BJ (cell line): ENCODE data around the gene FRMD4A. TPM values are rescaled to one million over a fixed set of nuclear protein-coding genes. Genes with fewer than 3 reads are reported as not detected.
"Not testable (repeated sequence)": the region's sequence is repeated elsewhere in the genome, so short reads cannot be mapped to it uniquely, and the experiment has no call there.

Experiments
- CTCF ChIA-PET: fragments of 350-600 bp; formaldehyde crosslinking; extraction: SDS; loops from one replicate; lab custom pipeline; 2021; ENCODE audit warnings: antibody characterized with exemption, inconsistent platforms; lab: Yijun Ruan, JAX
- POLR2A ChIA-PET: fragments of 300-600 bp; sonication (Branson Sonifier 250); formaldehyde crosslinking; extraction: SDS; loops from one replicate; lab custom pipeline; 2021; ENCODE audit warnings: antibody characterized with exemption; lab: Charles Lee
- DNase-seq: peaks from one replicate; pipeline ENCODE4 v3.0.0-alpha.2; 2011; ENCODE audit warnings: low read depth
- H3K27me3 ChIP-seq: 2 replicates; pipeline ENCODE4 v1.6.0; 2011; ENCODE audit warnings: low read length; ENCODE audit not compliant: control insufficient read depth, insufficient read depth
- H3K36me3 ChIP-seq: 2 replicates; pipeline ENCODE4 v1.5.1; 2011; ENCODE audit warnings: low read length; ENCODE audit not compliant: control insufficient read depth, insufficient read depth
- H3K4me3 ChIP-seq: 2 replicates; pipeline ENCODE4 v1.5.1; 2011; ENCODE audit warnings: low read depth, mild to moderate bottlenecking, control low read depth, low read length
- CTCF ChIP-seq: IDR thresholded peaks from 2 replicates; pipeline ENCODE4 v1.5.1; 2011; ENCODE audit warnings: low read depth, mild to moderate bottlenecking, control low read depth, inconsistent platforms, low read length, moderate library complexity; ENCODE audit not compliant: insufficient read depth
- polyA plus RNA-seq: library from polyadenylated mRNA; depleted of rRNA; stranded (reverse); fragments of >200 nt; gene quantifications from 2 replicates; pipeline ENCODE4 v1.2.3, GENCODE V29; 2011

FRMD4A gene
- polyA plus RNA-seq, 1 experiment = 31.6 TPM

- ChIA-PET CTCF (no interaction called here), POLR2A (no interaction called here)
- TF ChIP-seq CTCF = no peak
- Histone ChIP-seq H3K27me3 (no peaks in the 10 kb centered on the region), H3K36me3 (no peaks in the 10 kb centered on the region), H3K4me3 (no peak overlapping the region)
- no peak for DNase-seq
Measured at GRCh38 chr10:13769946-13770345, 560.8 kb downstream of the FRMD4A start.

GRCh38 chr10:13767676-13768178, 563.0 kb downstream of the FRMD4A start:
- Histone ChIP-seq H3K4me3 (no peak overlapping the region), H3K27me3 (no peaks in the 10 kb centered on the region), H3K36me3 (no peaks in the 10 kb centered on the region)
- ChIA-PET POLR2A (no interaction called here), CTCF (no interaction called here)
- TF ChIP-seq CTCF = no peak
- DNase-seq = no peak

GRCh38 chr10:13767148-13767547, 563.6 kb downstream of the FRMD4A start:
- CTCF ChIA-PET = not testable (repeated sequence)

DNA sequence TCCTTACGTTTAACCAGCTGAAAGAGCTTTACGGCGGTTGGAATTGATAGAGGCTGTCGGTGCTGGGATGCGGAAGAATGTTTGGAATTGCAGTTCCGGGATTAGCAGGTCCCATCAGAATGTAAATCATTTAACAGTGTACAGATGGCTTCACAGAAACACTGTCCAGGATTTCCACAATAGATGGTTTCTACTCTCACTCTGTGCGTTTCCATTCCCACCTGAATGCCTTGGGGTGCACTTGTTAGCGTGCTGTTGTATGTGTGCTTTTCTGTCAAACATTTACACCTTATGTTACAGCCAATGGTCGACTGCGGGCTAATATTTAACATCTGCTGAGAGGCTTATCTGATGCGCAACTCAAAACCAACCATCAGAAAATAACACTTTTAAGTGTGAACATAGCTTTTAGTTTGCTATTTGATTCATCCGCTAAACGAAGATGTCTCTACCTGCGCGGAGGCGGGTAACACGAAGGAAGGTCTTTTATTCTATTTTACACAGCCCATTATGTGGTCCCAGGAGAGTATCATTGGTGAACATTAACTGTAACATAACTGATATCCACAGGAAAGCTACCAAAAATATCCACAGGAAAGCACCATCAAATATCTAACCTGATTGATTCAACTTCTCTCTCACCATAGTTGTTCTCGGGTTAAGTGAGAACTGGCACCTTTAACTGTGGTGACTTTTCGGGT, 564.9 kb downstream of the FRMD4A start:
- POLR2A ChIA-PET = no interaction called here
- Histone ChIP-seq H3K4me3 (no peak overlapping the region), H3K27me3 (no peaks in the 10 kb centered on the region), H3K36me3 (no peaks in the 10 kb centered on the region)
- CTCF ChIA-PET = interaction anchor here (1.0 kb wide), 1 partner anchor 106 kb away, joined by 3 read pairs; no protein-coding TSS in a partner anchor
- no peak for TF ChIP-seq CTCF
- DNase-seq = no peak

More at GRCh38 chr10:13767148-13767547, 563.6 kb downstream of the FRMD4A start:
- DNase-seq, POLR2A ChIA-PET, H3K4me3 ChIP-seq, H3K36me3 ChIP-seq, H3K27me3 ChIP-seq: not testable (repeated sequence)

DNA sequence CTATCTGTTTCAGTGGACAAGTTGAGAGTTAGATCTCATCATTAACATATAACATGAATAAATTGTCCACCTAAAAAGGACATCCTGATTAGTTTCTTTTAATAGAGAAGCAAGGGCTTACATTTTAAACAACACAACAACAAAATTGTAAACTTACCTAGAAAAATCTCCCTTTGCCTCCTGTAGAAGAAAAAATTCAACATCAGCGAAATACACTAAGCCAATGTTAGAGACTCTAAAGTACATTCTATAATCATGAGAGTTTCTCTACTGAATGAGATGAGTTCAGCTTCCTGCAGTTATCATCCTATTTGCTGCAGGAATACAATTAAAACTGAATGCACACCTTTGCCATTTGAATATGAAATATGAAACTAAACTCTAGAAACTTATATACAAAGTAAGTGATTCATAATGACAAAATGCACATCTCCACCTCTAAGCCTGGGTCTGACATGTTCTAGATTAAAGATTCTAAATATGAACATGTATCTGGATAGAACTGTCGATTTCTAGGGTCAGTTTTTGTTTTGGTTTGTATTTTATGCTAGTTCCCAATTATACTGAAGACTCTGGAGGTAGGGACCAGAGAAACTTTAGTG, 569.1 kb downstream of the FRMD4A start:
- TF ChIP-seq CTCF = no peak
- no peak for DNase-seq
- ChIA-PET POLR2A (no interaction called here), CTCF (interaction anchor here (0.5 to 1.2 kb wide), 2 partner anchors 43 to 1679 kb away, joined by 3 to 4 read pairs; no protein-coding TSS in a partner anchor)
- H3K4me3 ChIP-seq = no peak overlapping the region
- H3K36me3 ChIP-seq = no peaks in the 10 kb centered on the region
- H3K27me3 ChIP-seq = no peaks in the 10 kb centered on the region
